K562 (cell line): ENCODE results near the gene UBAC2. TPM values are rescaled to one million over a fixed set of nuclear protein-coding genes. Genes with fewer than 3 reads are reported as not detected.
A peak's percentile ranks its signal among the peaks of the same experiment; 100 is the strongest.

ENCODE experiments used
- KDM4B ChIP-seq, 2 experiments: fragments of 450-650 bp in 1 of 2; sonication (generic) in 1 of 2; IDR thresholded peaks; 2 replicates each; pipeline ENCODE4 v1.6.1; 2016 to 2017; ENCODE audit warnings: borderline replicate concordance in 2 of 2, antibody characterized with exemption in 1 of 2, low read depth in 1 of 2, mild to moderate bottlenecking in 1 of 2
- MAFG ChIP-seq: fragments of 450-650 bp; conservative IDR thresholded peaks from 2 replicates; pipeline ENCODE4 v1.6.1; 2016; ENCODE audit warnings: missing genetic modification characterization, missing compliant biosample characterization
- ZBED1 ChIP-seq: IDR thresholded peaks from 2 replicates; pipeline ENCODE4 v1.6.1; 2014
- ZNF12 ChIP-seq: sonication (generic); formaldehyde crosslinking; IDR thresholded peaks from 2 replicates; pipeline ENCODE4 v1.4.0; 2020; ENCODE audit warnings: mild to moderate bottlenecking, missing genetic modification reagents
- ZNF76 ChIP-seq: fragments of 250-450 bp; sonication (Bioruptor Pico); IDR thresholded peaks from 2 replicates; pipeline ENCODE4 v1.4.0; 2020; ENCODE audit warnings: mild to moderate bottlenecking, moderate library complexity, borderline replicate concordance
- polyA plus RNA-seq, 8 experiments: library from polyadenylated mRNA; depleted of rRNA in 4 of 8; stranded (reverse) in 5 of 8; unstranded in 3 of 8; fragments of >200 nt; fragmentation: Nextera tagmentation in 2 of 8; fragmentation: Illumina TruSeq in 1 of 8; extraction: Ambion mirVana in 2 of 8; extraction: Trizol in 1 of 8; gene quantifications; 2 replicates each; pipeline versions ENCODE4 v1.2.1 to v1.2.3, GENCODE V29; 2011 to 2014; ENCODE audit warnings: inconsistent platforms in 1 of 8, missing spikeins in 1 of 8
- total RNA-seq, 7 experiments: library from RNA; depleted of rRNA in 6 of 7; stranded (reverse); fragments of >200 nt in 6 of 7; fragmentation: Illumina TruSeq in 2 of 7; extraction: Trizol in 2 of 7; gene quantifications; 2 replicates each; pipeline versions ENCODE4 v1.2.1 to v1.2.3, GENCODE V29; 2011 to 2021; ENCODE audit warnings: low replicate concordance in 1 of 7
- TF ChIP-seq, protein P1 (sequence below): sonication (generic); formaldehyde crosslinking; IDR thresholded peaks from 2 replicates; pipeline ENCODE4 v1.8.0; 2022; ENCODE audit warnings: mild to moderate bottlenecking, missing genetic modification reagents
- TF ChIP-seq, protein P2 (sequence below): IDR thresholded peaks from 3 replicates; pipeline ENCODE4 v1.6.1; 2011; ENCODE audit warnings: borderline replicate concordance, mild to moderate bottlenecking; ENCODE audit not compliant: insufficient read length, insufficient read depth

Gene UBAC2
- total and polyA plus RNA-seq, 9 of the 15 experiments (the other 6 are each of a cell fraction or from before 2014, with no cell fraction given), result 6.0 to 84.1 (median 32.3) TPM

DNA sequence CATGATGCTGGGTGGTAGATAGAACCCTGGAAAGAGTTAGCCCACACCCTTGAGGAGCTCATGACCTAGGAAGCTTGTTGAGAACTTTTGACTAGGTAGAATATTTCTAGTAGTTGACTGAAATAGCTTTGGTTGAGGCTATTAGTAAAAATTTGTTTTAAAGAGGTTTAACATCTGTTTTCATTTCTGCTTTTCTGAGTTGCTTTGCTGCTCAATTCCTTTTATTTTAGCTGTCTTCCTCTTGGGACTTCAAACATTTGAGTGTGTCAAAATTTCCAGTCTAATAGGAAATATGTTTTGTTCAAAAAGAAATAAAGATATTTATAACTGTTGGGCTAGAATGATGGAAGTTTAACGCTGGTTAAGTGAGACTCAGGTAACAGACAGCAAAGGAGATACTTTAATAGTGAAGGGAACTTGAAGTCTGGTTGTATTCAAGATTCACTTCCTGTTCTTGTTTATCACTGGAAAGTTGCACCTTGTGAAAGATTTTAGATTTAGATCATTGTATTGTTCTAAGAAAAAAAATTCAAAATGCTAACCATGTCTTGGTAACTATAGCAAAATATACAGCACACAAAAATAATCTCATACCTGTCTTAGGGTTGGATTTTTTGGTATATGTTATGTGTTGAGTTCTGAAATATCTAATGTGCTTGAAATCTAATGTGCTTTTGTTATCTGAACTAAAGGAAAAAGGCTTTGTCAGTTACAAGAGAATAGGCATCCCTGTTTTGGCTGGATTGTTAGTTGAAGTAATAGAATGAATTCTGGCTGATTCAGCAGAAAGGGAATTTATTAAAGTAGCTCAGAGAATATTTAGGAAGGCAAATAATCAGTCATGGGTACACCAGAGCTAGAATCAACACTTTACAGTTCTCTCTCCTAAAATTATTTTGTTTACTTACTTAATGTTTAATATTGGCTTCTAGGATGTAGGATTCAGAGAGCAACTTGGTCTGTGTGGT, 81.9 kb downstream of the UBAC2 start (continued):
- TF ChIP-seq, protein P1, sequence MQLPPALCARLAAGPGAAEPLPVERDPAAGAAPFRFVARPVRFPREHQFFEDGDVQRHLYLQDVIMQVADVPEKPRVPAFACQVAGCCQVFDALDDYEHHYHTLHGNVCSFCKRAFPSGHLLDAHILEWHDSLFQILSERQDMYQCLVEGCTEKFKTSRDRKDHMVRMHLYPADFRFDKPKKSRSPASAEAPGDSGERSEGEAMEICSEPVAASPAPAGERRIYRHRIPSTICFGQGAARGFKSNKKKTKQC (CRISPR knock-in tag), result no peak
- TF ChIP-seq MAFG (tag) (peak; percentile 32; the same call in 1 of the 2 replicates), KDM4B (IDR thresholded peaks at IDR 0.05; ENCODE audit: borderline replicate concordance in 2 of 2, low read depth in 1 of 2) (no peak), ZNF76 (no peak), ZBED1 (no peak), ZNF12 (CRISPR knock-in tag) (no peak)
- TF ChIP-seq, protein P2, sequence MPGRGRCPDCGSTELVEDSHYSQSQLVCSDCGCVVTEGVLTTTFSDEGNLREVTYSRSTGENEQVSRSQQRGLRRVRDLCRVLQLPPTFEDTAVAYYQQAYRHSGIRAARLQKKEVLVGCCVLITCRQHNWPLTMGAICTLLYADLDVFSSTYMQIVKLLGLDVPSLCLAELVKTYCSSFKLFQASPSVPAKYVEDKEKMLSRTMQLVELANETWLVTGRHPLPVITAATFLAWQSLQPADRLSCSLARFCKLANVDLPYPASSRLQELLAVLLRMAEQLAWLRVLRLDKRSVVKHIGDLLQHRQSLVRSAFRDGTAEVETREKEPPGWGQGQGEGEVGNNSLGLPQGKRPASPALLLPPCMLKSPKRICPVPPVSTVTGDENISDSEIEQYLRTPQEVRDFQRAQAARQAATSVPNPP, result no peak
